Measurements from ENCODE around the gene MAN1A2.

GRCh38 chr1:117553471-117553870 is 186.2 kb downstream of the MAN1A2 start:
- TF ChIP-seq PAX5 (IDR thresholded peaks at IDR 0.05; ENCODE audit: borderline replicate concordance, low read depth, low read length) (no peak), SPI1 (IDR thresholded peaks at IDR 0.05; ENCODE audit: borderline replicate concordance, insufficient read depth, low read depth, low read length) (no peak), CTCF (IDR thresholded peaks at IDR 0.05 in 2 of 3, conservative IDR thresholded peaks at IDR 0.05 in 1 of 3; ENCODE audit: control insufficient read depth in 2 of 3, extremely low read depth in 1 of 3, insufficient read depth in 1 of 3, low read depth in 3 of 3, low read length in 3 of 3) (no peak)
